GM21528 (cell line): ENCODE results near the gene RIBC2.
"Not testable (repeated sequence)": the region's sequence is repeated elsewhere in the genome, so short reads cannot be mapped to it uniquely, and the experiment has no call there.

Source experiments
- ATAC-seq: cut with Tn5 transposase; IDR thresholded peaks from one replicate; pipeline ENCODE4 v1.9.1; 2021; ENCODE audit warnings: mild to moderate bottlenecking, moderate library complexity; ENCODE audit not compliant: unreplicated experiment, low FRiP score

Gene RIBC2

GRCh38 chr22:45413368-45414211, at the start of gene RIBC2, which contains the start of gene SMC1B:
RIBC2 (plus strand) TSS chr22:45413693; CDS start chr22:45413887, 194 bp downstream.
SMC1B (minus strand) TSS chr22:45413599; CDS start chr22:45413567, 32 bp downstream.
- no peak for ATAC-seq

- no peak for ATAC-seq
Measured at GRCh38 chr22:45366713-45367112, 46.8 kb upstream of the RIBC2 start.

GRCh38 chr22:45373592-45373991, 39.9 kb upstream of the RIBC2 start:
- ATAC-seq, result not testable (repeated sequence)

GRCh38 chr22:45376009-45376408, 37.5 kb upstream of the RIBC2 start:
- no peak for ATAC-seq

GRCh38 chr22:45376703-45377102, 36.8 kb upstream of the RIBC2 start:
- ATAC-seq, result no peak

- no peak for ATAC-seq
Measured at GRCh38 chr22:45381348-45381747, 32.1 kb upstream of the RIBC2 start.

GRCh38 chr22:45389546-45389945, 23.9 kb upstream of the RIBC2 start:
- no peak for ATAC-seq

- ATAC-seq, result no peak
Measured at GRCh38 chr22:45397806-45398205, 15.7 kb upstream of the RIBC2 start.

GRCh38 chr22:45398214-45398613, 15.3 kb upstream of the RIBC2 start:
- no peak for ATAC-seq

GRCh38 chr22:45399712-45400445, 13.6 kb upstream of the RIBC2 start:
- ATAC-seq, result no peak

GRCh38 chr22:45402466-45402985, 11.0 kb upstream of the RIBC2 start:
- ATAC-seq, result no peak

- ATAC-seq, result no peak
Measured at GRCh38 chr22:45407793-45408192, 5.7 kb upstream of the RIBC2 start.

GRCh38 chr22:45413013-45413367, 503 bp upstream of the RIBC2 start:
- ATAC-seq, result no peak

- ATAC-seq, result no peak
Measured at GRCh38 chr22:45418056-45418769, 4.7 kb downstream of the RIBC2 start.

- no peak for ATAC-seq
Measured at GRCh38 chr22:45418770-45419138, 5.3 kb downstream of the RIBC2 start.

- ATAC-seq, result no peak
Measured at GRCh38 chr22:45420011-45420410, 6.5 kb downstream of the RIBC2 start.

GRCh38 chr22:45420539-45420938, 7.0 kb downstream of the RIBC2 start:
- no peak for ATAC-seq

- no peak for ATAC-seq
Measured at GRCh38 chr22:45421349-45422055, 8.0 kb downstream of the RIBC2 start.

GRCh38 chr22:45422237-45422983, 8.9 kb downstream of the RIBC2 start:
- ATAC-seq, result no peak

- no peak for ATAC-seq
Measured at GRCh38 chr22:45423524-45423923, 10.0 kb downstream of the RIBC2 start.
